ENCODE data around the gene TANGO6.
"Not testable (repeated sequence)": the region's sequence is repeated elsewhere in the genome, so short reads cannot be mapped to it uniquely, and the experiment has no call there.

Gene TANGO6

GRCh38 chr16:68835970-68836369, 7.4 kb upstream of the TANGO6 start:
- TF ChIP-seq, protein P1, sequence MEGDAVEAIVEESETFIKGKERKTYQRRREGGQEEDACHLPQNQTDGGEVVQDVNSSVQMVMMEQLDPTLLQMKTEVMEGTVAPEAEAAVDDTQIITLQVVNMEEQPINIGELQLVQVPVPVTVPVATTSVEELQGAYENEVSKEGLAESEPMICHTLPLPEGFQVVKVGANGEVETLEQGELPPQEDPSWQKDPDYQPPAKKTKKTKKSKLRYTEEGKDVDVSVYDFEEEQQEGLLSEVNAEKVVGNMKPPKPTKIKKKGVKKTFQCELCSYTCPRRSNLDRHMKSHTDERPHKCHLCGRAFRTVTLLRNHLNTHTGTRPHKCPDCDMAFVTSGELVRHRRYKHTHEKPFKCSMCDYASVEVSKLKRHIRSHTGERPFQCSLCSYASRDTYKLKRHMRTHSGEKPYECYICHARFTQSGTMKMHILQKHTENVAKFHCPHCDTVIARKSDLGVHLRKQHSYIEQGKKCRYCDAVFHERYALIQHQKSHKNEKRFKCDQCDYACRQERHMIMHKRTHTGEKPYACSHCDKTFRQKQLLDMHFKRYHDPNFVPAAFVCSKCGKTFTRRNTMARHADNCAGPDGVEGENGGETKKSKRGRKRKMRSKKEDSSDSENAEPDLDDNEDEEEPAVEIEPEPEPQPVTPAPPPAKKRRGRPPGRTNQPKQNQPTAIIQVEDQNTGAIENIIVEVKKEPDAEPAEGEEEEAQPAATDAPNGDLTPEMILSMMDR (conservative IDR thresholded peaks at IDR 0.05; ENCODE audit: control insufficient read depth, insufficient read depth, low read depth, low read length), result no peak
- no peak overlapping the region for H3K4me3 ChIP-seq (ENCODE audit: control insufficient read depth, low read depth, low read length)
- no peak for DNase-seq (ENCODE audit: low read depth)

GRCh38 chr16:68839831-68840230, 3.5 kb upstream of the TANGO6 start:
- no peak for DNase-seq (ENCODE audit: low read depth)
- no peak overlapping the region for H3K4me3 ChIP-seq (ENCODE audit: control insufficient read depth, low read depth, low read length)
- TF ChIP-seq, protein P1 (conservative IDR thresholded peaks at IDR 0.05; ENCODE audit: control insufficient read depth, insufficient read depth, low read depth, low read length), result no peak

DNA sequence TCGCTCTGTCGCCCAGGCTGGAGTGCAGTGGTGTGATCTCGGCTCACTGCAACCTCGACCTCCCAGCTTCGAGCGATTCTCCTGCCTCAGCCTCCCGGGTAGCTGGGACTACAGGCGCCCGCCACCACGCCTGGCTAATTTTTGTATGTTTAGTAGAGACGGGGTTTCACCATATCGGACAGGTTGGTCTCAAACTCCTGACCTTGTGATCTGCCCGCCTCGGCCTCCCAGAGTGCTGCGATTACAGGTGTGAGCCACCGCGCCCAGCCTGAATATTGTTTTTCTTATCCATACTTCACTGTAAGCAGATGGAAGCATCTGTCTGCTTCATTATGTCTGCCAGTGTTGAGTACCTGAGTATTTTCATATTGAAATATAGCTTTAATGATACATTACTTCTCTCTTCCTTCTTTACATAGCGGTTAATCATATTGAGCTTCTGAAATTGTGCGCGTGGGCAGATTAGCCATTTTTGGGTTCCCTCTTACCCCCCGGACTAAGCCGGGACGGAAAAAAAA, 308 bp upstream of the TANGO6 start:
- H3K4me3 ChIP-seq (ENCODE audit: control insufficient read depth, low read depth, low read length), result peak overlapping the region; percentile 88
- DNase-seq (ENCODE audit: low read depth), result not testable (repeated sequence)

DNA sequence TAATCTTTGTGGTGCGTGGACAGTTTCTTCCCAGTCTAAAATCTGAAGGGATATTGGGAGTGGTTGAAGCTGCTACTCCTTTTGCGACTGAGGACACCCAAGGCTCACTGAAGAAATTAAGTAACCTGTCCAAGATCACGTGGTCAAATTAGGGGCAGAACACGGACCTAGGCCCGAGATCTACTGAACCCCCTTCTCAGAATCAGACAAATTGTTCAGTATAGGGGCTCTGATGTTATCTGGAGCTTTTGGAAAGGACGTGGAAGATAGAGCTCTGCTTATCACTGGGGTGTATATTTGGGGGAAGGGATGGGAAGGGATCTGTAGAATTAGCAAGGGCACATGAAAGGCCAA, 857 bp downstream of the TANGO6 start:
- no peak for DNase-seq (ENCODE audit: low read depth)
- TF ChIP-seq, protein P1 (conservative IDR thresholded peaks at IDR 0.05; ENCODE audit: control insufficient read depth, insufficient read depth, low read depth, low read length), result no peak
- peak overlapping the region; percentile 88 for H3K4me3 ChIP-seq (ENCODE audit: control insufficient read depth, low read depth, low read length)

DNA sequence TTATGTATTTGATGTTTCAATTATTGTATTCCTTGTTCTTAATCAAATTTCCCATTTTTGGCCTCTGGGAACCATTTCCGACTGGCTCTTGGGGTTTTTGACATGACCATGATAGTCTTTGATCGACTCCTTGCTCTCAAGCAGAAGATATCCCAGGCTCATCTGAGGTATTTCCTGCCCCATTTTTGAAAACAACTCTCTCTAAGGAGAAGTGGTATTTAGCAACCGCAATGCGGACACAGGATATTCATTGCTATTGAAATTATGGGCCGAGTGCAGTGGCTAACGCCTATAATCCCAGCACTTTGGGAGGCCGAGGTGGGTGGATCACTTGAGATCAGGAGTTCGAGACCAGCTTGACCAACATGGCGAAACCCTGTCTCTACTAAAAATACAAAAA, 5.5 kb downstream of the TANGO6 start:
- TF ChIP-seq, protein P1 (conservative IDR thresholded peaks at IDR 0.05; ENCODE audit: control insufficient read depth, insufficient read depth, low read depth, low read length), result no peak
- DNase-seq (ENCODE audit: low read depth), result no peak
- H3K4me3 ChIP-seq (ENCODE audit: control insufficient read depth, low read depth, low read length), result no peak overlapping the region

GRCh38 chr16:68850481-68850880, 7.2 kb downstream of the TANGO6 start:
- no peak overlapping the region for H3K4me3 ChIP-seq (ENCODE audit: control insufficient read depth, low read depth, low read length)
- TF ChIP-seq, protein P1 (conservative IDR thresholded peaks at IDR 0.05; ENCODE audit: control insufficient read depth, insufficient read depth, low read depth, low read length), result no peak
- no peak for DNase-seq (ENCODE audit: low read depth)

- no peak overlapping the region for H3K4me3 ChIP-seq (ENCODE audit: control insufficient read depth, low read depth, low read length)
- DNase-seq (ENCODE audit: low read depth), result no peak
- TF ChIP-seq, protein P1 (conservative IDR thresholded peaks at IDR 0.05; ENCODE audit: control insufficient read depth, insufficient read depth, low read depth, low read length), result no peak
These were observed 8.3 kb downstream of the TANGO6 start for GRCh38 chr16:68851601-68852000.
